SU-DHL-6 (cell line): ENCODE data around the gene NTRK1.

Source experiments
- H2AFZ ChIP-seq: fragments of 200-600 bp; sonication (generic); 2 replicates; pipeline ENCODE4 v1.6.1; 2014; ENCODE audit warnings: low read depth, mild to moderate bottlenecking, moderate library complexity, mixed read lengths, antibody characterized with exemption, low read length; ENCODE audit not compliant: severe bottlenecking
- H3F3A ChIP-seq: fragments of 200-600 bp; shearing (Covaris generic); 2 replicates; pipeline ENCODE4 v1.6.0; 2016; ENCODE audit warnings: antibody characterized with exemption, mild to moderate bottlenecking; ENCODE audit not compliant: insufficient read depth
- H3K27ac ChIP-seq: fragments of 200-600 bp; sonication (generic); 2 replicates; pipeline ENCODE4 v1.5.1; 2016; ENCODE audit warnings: low read depth, mild to moderate bottlenecking, low read length, moderate library complexity, mixed read lengths
- H3K27me3 ChIP-seq: fragments of 200-600 bp; sonication (generic), shearing (Covaris generic); 2 replicates; pipeline ENCODE4 v1.6.0; 2014; ENCODE audit warnings: mild to moderate bottlenecking, low read length
- H3K36me3 ChIP-seq: fragments of 200-600 bp; sonication (generic); 2 replicates; pipeline ENCODE4 v1.6.1; 2014; ENCODE audit warnings: mild to moderate bottlenecking, low read length, mixed read lengths
- H3K4me2 ChIP-seq: fragments of 300-600, 200-600 bp; shearing (Covaris generic), sonication (generic); 2 replicates; pipeline ENCODE4 v1.6.0; 2014; ENCODE audit warnings: low read length, low read depth, mild to moderate bottlenecking; ENCODE audit not compliant: poor library complexity, severe bottlenecking
- H3K4me3 ChIP-seq: fragments of 200-600 bp; sonication (generic); 2 replicates; pipeline ENCODE4 v1.5.1; 2014; ENCODE audit warnings: antibody characterized with exemption, low read length, mild to moderate bottlenecking, mixed read lengths; ENCODE audit not compliant: insufficient read depth, poor library complexity, severe bottlenecking
- H3K79me2 ChIP-seq: fragments of 200-600 bp; sonication (generic); 2 replicates; pipeline ENCODE4 v1.6.1; 2014; ENCODE audit warnings: mild to moderate bottlenecking, low read length, moderate library complexity; ENCODE audit not compliant: insufficient read depth
- H3K9ac ChIP-seq: fragments of 200-600 bp; sonication (generic); 2 replicates; pipeline ENCODE4 v1.7.0; 2014; ENCODE audit warnings: mild to moderate bottlenecking, low read length
- H3K9me2 ChIP-seq: fragments of 200-600 bp; sonication (generic); replicated peaks from 2 replicates; pipeline ENCODE4 v1.6.1; 2014; ENCODE audit warnings: low read length; ENCODE audit not compliant: insufficient read depth
- H3K9me3 ChIP-seq: fragments of 200-600 bp; sonication (generic); 2 replicates; pipeline ENCODE4 v1.6.1; 2014; ENCODE audit warnings: low read length, mixed read lengths; ENCODE audit not compliant: insufficient read depth
- H4K20me1 ChIP-seq: fragments of 200-600 bp; sonication (generic); 2 replicates; pipeline ENCODE4 v1.6.1; 2014; ENCODE audit warnings: low read depth, mild to moderate bottlenecking, antibody characterized with exemption, low read length, moderate library complexity, mixed read lengths
- CTCF ChIP-seq: fragments of 200-600 bp; sonication (generic); IDR thresholded peaks from one replicate; pipeline ENCODE4 v1.5.1; 2017; ENCODE audit warnings: antibody characterized with exemption, mild to moderate bottlenecking, low read length, moderate library complexity; ENCODE audit not compliant: insufficient read depth, poor library complexity, severe bottlenecking
- EZH2phosphoT487 ChIP-seq: fragments of 200-600 bp; sonication (generic), shearing (Covaris generic); conservative IDR thresholded peaks from 2 replicates; pipeline ENCODE4 v1.6.1; 2018; ENCODE audit warnings: mild to moderate bottlenecking, antibody characterized with exemption, low read length, moderate library complexity, mixed read lengths

Gene NTRK1

GRCh38 chr1:156851779-156852417, 8.8 kb upstream of the NTRK1 start:
- no peaks in the 10 kb centered on the region for H3K9me2 ChIP-seq
- no peak overlapping the region for H3K9ac ChIP-seq
- no peak overlapping the region for H3K4me3 ChIP-seq
- H2AFZ ChIP-seq: no peak overlapping the region
- H4K20me1 ChIP-seq: no peaks in the 10 kb centered on the region
- H3K79me2 ChIP-seq: no peaks in the 10 kb centered on the region
- H3K4me2 ChIP-seq: no peak overlapping the region
- no peak overlapping the region for H3K27ac ChIP-seq
- H3F3A ChIP-seq: no peaks in the 10 kb centered on the region
- H3K9me3 ChIP-seq: no peaks in the 10 kb centered on the region
- TF ChIP-seq EZH2phosphoT487 (no peak), CTCF (no peak)
- no peaks in the 10 kb centered on the region for H3K27me3 ChIP-seq
- H3K36me3 ChIP-seq: no peaks in the 10 kb centered on the region

GRCh38 chr1:156852418-156852874, 8.2 kb upstream of the NTRK1 start:
- H3K27me3 ChIP-seq: no peaks in the 10 kb centered on the region
- no peaks in the 10 kb centered on the region for H3K79me2 ChIP-seq
- no peaks in the 10 kb centered on the region for H3K9me3 ChIP-seq
- no peaks in the 10 kb centered on the region for H3K36me3 ChIP-seq
- no peak overlapping the region for H3K9ac ChIP-seq
- no peak for TF ChIP-seq CTCF
- no peak for TF ChIP-seq EZH2phosphoT487
- H3K27ac ChIP-seq: no peak overlapping the region
- H4K20me1 ChIP-seq: no peaks in the 10 kb centered on the region
- H2AFZ ChIP-seq: no peak overlapping the region
- H3K4me3 ChIP-seq: no peak overlapping the region
- no peak overlapping the region for H3K4me2 ChIP-seq
- no peaks in the 10 kb centered on the region for H3K9me2 ChIP-seq
- no peaks in the 10 kb centered on the region for H3F3A ChIP-seq

- no peak for TF ChIP-seq CTCF
- no peak for TF ChIP-seq EZH2phosphoT487
- no peaks in the 10 kb centered on the region for H3K9me3 ChIP-seq
- H4K20me1 ChIP-seq: no peaks in the 10 kb centered on the region
- H3K4me2 ChIP-seq: no peak overlapping the region
- H2AFZ ChIP-seq: no peak overlapping the region
- H3K9me2 ChIP-seq: no peaks in the 10 kb centered on the region
- no peaks in the 10 kb centered on the region for H3K36me3 ChIP-seq
- H3K27ac ChIP-seq: no peak overlapping the region
- H3K4me3 ChIP-seq: no peak overlapping the region
- no peak overlapping the region for H3K9ac ChIP-seq
- no peaks in the 10 kb centered on the region for H3F3A ChIP-seq
- no peaks in the 10 kb centered on the region for H3K27me3 ChIP-seq
- H3K79me2 ChIP-seq: no peaks in the 10 kb centered on the region
Observed at GRCh38 chr1:156853761-156854160, 6.9 kb upstream of the NTRK1 start.
